Dendritic cell treated with granulocyte-macrophage colony-stimulating factor and Interleukin-4, amounts not matched to agents 40 ng/mL and 50 ng/mL, for 4 days (primary cell): ENCODE measurements around the gene ZNF780B.

ENCODE experiments used
- H3K27ac Mint-ChIP-seq: one replicate; pipeline ENCODE4 v1.8.0; 2022; ENCODE audit warnings: mild to moderate bottlenecking, mixed read lengths
- H3K27me3 Mint-ChIP-seq: one replicate; pipeline ENCODE4 v1.8.0; 2022; ENCODE audit warnings: mild to moderate bottlenecking, mixed read lengths
- H3K36me3 Mint-ChIP-seq: one replicate; pipeline ENCODE4 v1.8.0; 2022; ENCODE audit warnings: low read depth, mixed read lengths
- H3K4me1 Mint-ChIP-seq: one replicate; pipeline ENCODE4 v1.8.0; 2022; ENCODE audit warnings: low read depth, mixed read lengths
- H3K4me3 Mint-ChIP-seq: one replicate; pipeline ENCODE4 v1.8.0; 2022; ENCODE audit warnings: mild to moderate bottlenecking, moderate library complexity, mixed read lengths
- H3K9me3 Mint-ChIP-seq: one replicate; pipeline ENCODE4 v1.8.0; 2022; ENCODE audit warnings: mixed read lengths
- intact Hi-C: fragments of 100-400 bp; cut with micrococcal nuclease; formaldehyde crosslinking; loops from one replicate; pipeline ENCODE4 v1.15.0; 2022

ZNF780B gene

GRCh38 chr19:39983695-39984300 lies 72.2 kb downstream of the ZNF780B start:
- H3K9me3 Mint-ChIP-seq: peaks cover 46% of the 10 kb centered on the region
- peaks cover 7% of the 10 kb centered on the region for H3K4me1 Mint-ChIP-seq
- intact Hi-C loops: no loop called here
- H3K27me3 Mint-ChIP-seq: no peaks in the 10 kb centered on the region
- H3K36me3 Mint-ChIP-seq: peaks cover 54% of the 10 kb centered on the region
- H3K4me3 Mint-ChIP-seq: no peak overlapping the region
- no peak overlapping the region for H3K27ac Mint-ChIP-seq

DNA sequence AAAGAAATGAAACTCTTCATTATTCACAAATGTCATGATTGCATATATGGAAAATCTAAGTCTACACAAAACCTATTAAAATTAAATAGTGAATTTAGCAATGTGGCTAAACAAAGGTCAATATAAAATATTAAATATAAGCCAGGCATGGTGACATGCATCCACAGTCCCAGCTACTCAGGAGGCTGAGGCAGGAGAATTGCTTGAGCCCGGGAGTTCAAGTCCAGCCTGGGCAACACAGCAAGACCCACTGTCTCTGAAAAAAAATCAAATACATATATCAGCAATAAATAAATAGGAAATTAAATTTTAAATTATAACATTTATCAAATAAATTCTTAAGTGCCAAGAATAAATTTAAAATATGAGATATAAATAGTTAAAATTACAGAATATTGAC lies 73.1 kb downstream of the ZNF780B start:
- peaks cover 63% of the 10 kb centered on the region for H3K36me3 Mint-ChIP-seq
- H3K9me3 Mint-ChIP-seq: peaks cover 45% of the 10 kb centered on the region
- no peak overlapping the region for H3K27ac Mint-ChIP-seq
- H3K4me3 Mint-ChIP-seq: no peak overlapping the region
- peaks cover 7% of the 10 kb centered on the region for H3K4me1 Mint-ChIP-seq
- intact Hi-C loops: no loop called here
- H3K27me3 Mint-ChIP-seq: no peaks in the 10 kb centered on the region
